Gastrocnemius medialis (tissue), 4 donors: Measurements from ENCODE around the gene HMGCLL1.

Source experiments
- POLR2A ChIP-seq, 2 donors: fragments of 450-650 bp; IDR thresholded peaks; one replicate each; pipeline ENCODE4 v1.6.1; 2017; ENCODE audit warnings: antibody characterized with exemption in 2 of 2, mild to moderate bottlenecking in 2 of 2, moderate library complexity in 2 of 2
- TF ChIP-seq, protein P1 (sequence below), 5 experiments: fragments of 450-650 bp in 3 of 5; fragments of 200-600 bp in 2 of 5; sonication (generic) in 2 of 5; IDR thresholded peaks in 4 of 5; conservative IDR thresholded peaks in 1 of 5; 1 replicate in 4 of 5; 2 replicates in 1 of 5; pipeline ENCODE4 v1.5.1; 2016 to 2019; ENCODE audit warnings: antibody characterized with exemption in 5 of 5, mild to moderate bottlenecking in 3 of 5, moderate library complexity in 3 of 5

- TF ChIP-seq, protein P1, sequence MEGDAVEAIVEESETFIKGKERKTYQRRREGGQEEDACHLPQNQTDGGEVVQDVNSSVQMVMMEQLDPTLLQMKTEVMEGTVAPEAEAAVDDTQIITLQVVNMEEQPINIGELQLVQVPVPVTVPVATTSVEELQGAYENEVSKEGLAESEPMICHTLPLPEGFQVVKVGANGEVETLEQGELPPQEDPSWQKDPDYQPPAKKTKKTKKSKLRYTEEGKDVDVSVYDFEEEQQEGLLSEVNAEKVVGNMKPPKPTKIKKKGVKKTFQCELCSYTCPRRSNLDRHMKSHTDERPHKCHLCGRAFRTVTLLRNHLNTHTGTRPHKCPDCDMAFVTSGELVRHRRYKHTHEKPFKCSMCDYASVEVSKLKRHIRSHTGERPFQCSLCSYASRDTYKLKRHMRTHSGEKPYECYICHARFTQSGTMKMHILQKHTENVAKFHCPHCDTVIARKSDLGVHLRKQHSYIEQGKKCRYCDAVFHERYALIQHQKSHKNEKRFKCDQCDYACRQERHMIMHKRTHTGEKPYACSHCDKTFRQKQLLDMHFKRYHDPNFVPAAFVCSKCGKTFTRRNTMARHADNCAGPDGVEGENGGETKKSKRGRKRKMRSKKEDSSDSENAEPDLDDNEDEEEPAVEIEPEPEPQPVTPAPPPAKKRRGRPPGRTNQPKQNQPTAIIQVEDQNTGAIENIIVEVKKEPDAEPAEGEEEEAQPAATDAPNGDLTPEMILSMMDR (IDR thresholded peaks at IDR 0.05 in 4 of 5, conservative IDR thresholded peaks at IDR 0.05 in 1 of 5), result no peak
- TF ChIP-seq POLR2A (IDR thresholded peaks at IDR 0.05), result no peak
Measured at GRCh38 chr6:55516736-55517135, 62.3 kb downstream of the HMGCLL1 start.
